Measurements from ENCODE around the gene RNLS.

The RNLS gene

GRCh38 chr10:88582806-88583583, at the start of gene RNLS:
Gene RNLS (minus strand): TSS chr10:88583318.
- no peak for DNase-seq

- DNase-seq = no peak
Observed at GRCh38 chr10:88624840-88625239, 41.7 kb upstream of the RNLS start.

GRCh38 chr10:88623835-88624234, 40.7 kb upstream of the RNLS start:
- no peak for DNase-seq

- DNase-seq = no peak
Observed at GRCh38 chr10:88620441-88620840, 37.3 kb upstream of the RNLS start.

GRCh38 chr10:88618496-88618895, 35.4 kb upstream of the RNLS start:
- DNase-seq = no peak

GRCh38 chr10:88617772-88618300, 34.7 kb upstream of the RNLS start:
- no peak for DNase-seq

DNA sequence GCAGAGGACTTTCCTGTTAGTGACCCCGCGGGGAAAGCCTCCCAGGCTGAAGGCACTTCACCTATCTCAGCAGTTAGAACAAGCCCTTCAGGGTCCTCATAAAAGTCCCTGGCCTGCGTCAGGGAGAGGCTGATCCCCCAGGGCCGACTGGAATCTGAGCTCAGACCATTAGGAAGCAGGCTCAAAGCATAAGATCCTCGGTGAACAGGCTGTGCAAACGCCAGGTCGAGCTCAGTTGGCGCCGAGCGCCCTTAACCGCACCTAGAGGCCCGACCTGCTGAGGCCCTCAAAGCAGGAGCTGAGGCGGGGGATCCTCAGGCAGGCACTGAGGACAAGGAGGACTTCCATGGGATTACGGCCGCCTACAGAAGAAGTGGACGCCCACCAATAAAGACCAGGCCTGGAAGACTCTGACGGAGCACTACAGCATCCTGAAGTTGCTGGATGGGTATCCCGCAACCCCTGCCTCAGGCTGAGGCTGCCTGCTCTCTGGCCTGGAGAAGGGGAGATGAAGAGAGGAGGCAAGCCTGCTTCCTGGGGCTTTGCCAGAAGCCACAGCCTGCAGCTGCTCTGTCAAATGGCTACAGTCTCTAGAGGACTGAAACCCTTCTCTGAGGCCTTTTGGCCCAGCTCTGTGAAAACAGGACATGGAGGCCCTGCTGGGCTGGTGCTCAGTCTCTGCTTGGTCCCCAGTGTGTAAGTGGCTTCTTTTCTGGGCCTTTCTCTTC, 33.3 kb upstream of the RNLS start:
- DNase-seq = no peak

GRCh38 chr10:88608780-88609179, 25.7 kb upstream of the RNLS start:
- DNase-seq = no peak

DNA sequence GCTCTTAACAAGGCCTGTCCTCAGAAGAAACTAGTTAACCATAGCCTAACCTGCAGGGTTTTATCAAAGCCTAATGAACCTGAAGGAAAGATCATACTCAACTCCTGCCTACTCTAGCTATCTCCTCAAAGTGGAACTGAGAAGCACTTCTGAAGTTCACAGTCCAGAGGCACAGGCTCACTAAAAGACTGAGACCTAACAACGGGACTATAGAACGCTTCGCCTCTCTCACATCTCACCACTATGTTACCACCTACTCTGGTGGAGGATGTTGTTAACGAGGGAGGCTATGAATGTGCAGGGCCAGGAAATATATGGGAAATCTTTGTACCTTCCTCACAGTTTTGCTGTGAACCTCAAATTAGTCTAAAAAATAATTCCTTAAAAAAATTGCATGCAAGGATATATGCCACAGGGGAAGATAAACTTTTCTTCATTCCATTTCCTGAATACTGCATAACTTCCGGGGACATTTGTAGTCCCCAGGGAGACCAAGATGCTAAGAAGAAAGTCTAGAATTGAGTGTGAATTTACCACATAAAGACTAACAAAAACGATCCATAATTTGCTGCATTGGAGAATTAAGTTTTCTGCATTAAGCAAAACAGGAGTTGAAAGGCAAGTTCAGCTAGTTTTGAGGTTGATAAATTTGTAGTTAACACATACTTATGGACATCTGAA, 25.1 kb upstream of the RNLS start:
- DNase-seq = no peak

DNA sequence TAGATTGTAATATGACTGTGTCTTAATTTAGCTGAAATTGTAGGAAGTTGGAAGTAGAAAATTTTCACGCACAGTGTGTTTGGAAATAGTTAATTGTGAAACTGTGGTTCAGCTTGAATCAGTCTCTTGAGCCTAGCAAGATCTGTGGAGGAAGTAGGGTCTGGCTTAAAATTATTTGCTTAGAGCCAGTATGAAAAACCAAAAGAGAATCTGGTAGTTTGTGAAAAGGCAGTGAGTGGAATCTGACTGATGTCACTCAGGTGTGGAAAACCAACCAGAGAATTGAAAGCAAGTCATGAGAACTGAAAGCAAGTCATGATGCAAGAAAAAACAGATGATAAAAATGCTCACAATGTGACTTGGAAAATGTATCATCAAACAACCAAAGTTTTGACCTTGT, 14.9 kb upstream of the RNLS start:
- DNase-seq = no peak

DNA sequence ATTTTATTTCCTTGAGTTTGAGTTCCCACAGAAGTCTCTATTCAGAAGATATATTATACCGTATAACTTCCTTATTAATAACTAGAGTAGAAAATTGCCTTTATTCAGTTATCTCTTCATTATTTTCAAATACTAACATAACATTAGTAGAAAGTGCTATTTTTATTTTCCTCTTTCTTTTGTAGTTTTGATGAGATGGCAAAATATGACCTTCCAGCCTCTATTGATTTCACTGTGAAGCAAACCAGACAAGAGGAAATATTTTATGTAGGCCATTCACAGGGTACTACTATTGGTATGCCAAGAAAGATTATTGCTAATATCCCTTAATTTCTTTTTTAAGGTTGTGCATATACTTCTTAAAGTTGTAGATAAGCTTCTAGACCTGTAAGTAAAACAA, 11.4 kb upstream of the RNLS start:
- no peak for DNase-seq

- DNase-seq = no peak
Observed at GRCh38 chr10:88592906-88593305, 9.8 kb upstream of the RNLS start.

DNA sequence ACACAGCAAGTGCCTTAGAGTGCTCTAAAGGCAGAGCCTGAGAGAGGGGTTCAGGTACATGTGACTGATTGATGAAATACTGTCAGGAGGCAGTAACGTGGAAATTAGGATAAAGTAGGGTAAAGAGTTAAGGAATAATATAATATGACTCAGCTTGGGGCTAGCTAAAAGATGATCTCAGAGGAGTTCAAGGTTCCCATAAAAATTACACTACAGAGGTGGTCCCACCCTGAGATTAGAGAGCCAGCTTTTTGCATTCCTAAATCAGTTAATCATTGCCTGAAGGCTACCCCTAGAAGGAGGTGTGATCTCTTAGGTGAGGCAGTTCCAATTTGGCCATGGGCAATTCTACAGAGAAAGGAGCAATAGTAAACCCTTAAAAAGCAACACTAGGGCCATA, 9.3 kb upstream of the RNLS start:
- no peak for DNase-seq

DNA sequence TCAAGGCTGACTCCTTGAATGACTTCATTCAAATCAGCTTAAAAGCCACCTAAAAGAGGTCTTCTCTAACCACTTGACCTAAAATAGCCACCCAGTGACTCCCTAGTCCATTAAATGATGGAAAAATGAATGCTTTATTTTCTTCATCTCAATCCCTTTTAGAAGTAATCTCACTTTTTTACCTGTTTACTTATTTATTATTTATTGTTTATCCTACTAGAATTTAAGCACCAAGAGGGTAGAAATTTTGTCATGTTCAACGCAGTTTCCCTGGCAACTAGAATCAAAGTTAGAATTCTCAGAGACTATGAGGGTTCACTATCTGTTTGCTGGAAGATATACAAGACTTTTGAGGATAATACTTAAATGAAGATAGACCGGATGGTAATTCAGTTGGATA, 3.3 kb upstream of the RNLS start, which contains the start of gene LIPJ:
Gene LIPJ, plus strand, starts transcription at position 301 of the 400 bp plus-strand sequence. CDS start 3,926 bp downstream, outside the sequence.
- no peak for DNase-seq

GRCh38 chr10:88583584-88583957, 453 bp upstream of the RNLS start:
- DNase-seq = no peak

- DNase-seq = no peak
Observed at GRCh38 chr10:88582411-88582805, 710 bp downstream of the RNLS start.

DNA sequence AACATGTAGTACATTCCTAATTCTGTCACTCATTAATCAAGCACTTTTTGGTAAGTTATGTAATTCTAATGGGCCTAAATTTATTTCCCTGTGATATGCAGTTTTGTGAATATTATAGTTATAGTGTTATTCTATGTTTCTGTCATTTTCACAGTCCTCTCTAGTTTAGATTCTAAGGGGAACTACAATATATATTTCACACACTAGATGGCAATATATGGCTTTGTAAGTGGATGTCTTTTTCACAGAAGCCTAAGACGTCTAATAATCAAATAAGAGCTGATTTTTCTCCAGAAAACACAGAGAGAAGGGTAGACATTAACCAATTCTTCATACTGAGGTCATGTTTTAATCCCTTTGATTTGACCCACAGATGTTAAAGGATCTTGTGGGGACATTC, 18.0 kb downstream of the RNLS start:
- DNase-seq = no peak

- DNase-seq = no peak
Observed at GRCh38 chr10:88562152-88562551, 21.0 kb downstream of the RNLS start.

DNA sequence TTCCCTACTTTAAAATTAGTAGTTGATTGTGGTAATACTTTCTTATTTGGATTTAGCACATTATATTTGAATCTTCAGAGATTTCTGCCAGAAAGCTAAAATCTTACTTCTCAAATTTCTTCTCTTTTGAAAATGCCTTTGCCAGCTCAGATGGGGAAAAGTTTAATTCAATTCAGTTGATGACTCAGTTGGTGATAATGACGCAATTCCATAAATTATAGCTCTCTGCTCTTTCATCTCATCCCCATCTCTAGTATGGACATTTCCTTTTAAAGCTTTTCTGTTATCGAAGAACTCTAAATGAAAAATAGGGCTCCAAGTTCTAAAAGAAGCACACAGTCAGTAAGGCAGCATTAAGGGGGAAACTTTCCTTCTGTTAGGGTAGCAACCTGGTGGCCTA, 25.5 kb downstream of the RNLS start:
- DNase-seq = no peak

DNA sequence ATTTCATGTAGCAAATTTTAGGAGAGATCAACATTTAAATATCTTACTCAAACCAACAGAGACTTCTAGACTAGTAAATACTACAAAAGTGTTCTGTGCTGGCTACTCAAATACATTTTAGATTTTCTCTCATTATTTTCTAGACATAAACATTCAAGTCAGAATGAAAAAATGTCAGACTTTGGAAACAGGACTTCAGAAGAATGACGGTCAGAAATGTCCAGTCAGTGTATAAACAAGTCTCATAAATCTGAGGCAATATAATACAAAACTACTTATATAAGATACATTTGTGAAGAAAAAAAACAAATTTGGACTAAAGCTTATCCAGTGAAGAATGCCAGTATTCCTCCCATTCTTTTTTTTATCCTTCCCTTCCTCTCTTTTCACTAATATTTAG, 25.9 kb downstream of the RNLS start:
- DNase-seq = no peak

DNA sequence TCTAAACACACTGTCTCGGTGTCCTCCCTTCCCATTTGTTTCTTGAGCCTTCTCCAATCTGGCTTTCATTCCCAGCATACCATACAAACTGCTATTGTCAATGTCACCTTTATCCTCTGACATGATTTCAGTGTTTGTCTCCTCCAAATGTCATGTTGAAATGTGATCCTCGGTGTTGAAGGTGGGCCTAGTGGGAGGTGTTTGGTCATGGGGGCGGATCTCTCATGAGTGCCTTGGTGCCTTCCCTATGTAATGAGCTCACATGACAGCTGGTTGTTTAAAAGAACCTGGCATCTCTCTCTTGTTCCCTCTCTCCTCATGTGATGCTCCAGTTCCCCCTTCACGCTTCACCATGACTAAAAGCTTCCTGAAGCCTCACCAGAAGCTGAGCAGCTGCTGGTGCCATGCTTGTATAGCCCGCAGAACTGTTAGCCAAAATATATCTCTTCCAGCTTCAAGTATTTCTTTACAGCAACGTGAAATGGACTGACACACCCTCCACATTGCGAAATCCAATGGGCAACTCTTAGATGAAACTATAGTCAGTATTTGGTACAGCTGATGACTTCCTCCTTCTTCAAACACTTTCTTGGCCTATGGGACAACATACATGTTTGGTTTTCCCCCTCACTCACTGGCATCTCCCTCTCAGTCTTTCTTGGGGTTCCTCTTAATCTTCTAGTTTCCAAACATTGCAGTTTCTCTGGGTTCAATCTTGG, 27.8 kb downstream of the RNLS start:
- no peak for DNase-seq

- no peak for DNase-seq
Observed at GRCh38 chr10:88553116-88553752, 29.9 kb downstream of the RNLS start.

Data from 8988T (cell line).